ENCODE results near the gene PRSS23. TPM values are rescaled to one million over a fixed set of nuclear protein-coding genes. Genes with fewer than 3 reads are reported as not detected.

PRSS23 gene
- total and polyA plus RNA-seq, 3 experiments from 2014 or later = 4.0 to 13.3 (median 4.9) TPM

GRCh38 chr11:86802601-86803051 is 2.3 kb downstream of the PRSS23 start:
- Histone ChIP-seq H3K4me3 (ENCODE audit: low read length) (no peak overlapping the region), H3K27me3 (ENCODE audit: insufficient read depth, low read length, poor library complexity, severe bottlenecking) (no peaks in the 10 kb centered on the region), H3K27ac (ENCODE audit: low read depth, low read length) (no peak overlapping the region), H3K9me3 (ENCODE audit: low read length) (no peaks in the 10 kb centered on the region), H3K36me3 (ENCODE audit: insufficient read depth, low read length) (no peaks in the 10 kb centered on the region), H3K4me1 (ENCODE audit: insufficient read depth, low read length) (peaks cover 18% of the 10 kb centered on the region)
- Mint-ChIP-seq H3K4me3 (peak overlapping the region in 1 of 7 donors; percentile 76), H3K9me3 (no peaks in the 10 kb centered on the region), H3K36me3 (no peaks in the 10 kb centered on the region), H3K27me3 (peaks cover 9 to 35% of the 10 kb centered on the region in 2 donors), H3K4me1 (peaks cover 19 to 50% (median 24%) of the 10 kb centered on the region in 3 donors), H3K27ac (no peak overlapping the region)
- ChIA-PET POLR2A (no interaction called here), CTCF (no interaction called here)
- no peak for DNase-seq

GRCh38 chr11:86803136-86804045 is 3.0 kb downstream of the PRSS23 start:
- H3K27me3 Mint-ChIP-seq = peaks cover 14 to 31% of the 10 kb centered on the region in 2 donors
- H3K36me3 Mint-ChIP-seq = no peaks in the 10 kb centered on the region
- H3K9me3 Mint-ChIP-seq = no peaks in the 10 kb centered on the region
- Histone ChIP-seq H3K36me3 (ENCODE audit: insufficient read depth, low read length) (no peaks in the 10 kb centered on the region), H3K4me1 (ENCODE audit: insufficient read depth, low read length) (peaks cover 18% of the 10 kb centered on the region), H3K4me3 (ENCODE audit: low read length) (no peak overlapping the region), H3K9me3 (ENCODE audit: low read length) (no peaks in the 10 kb centered on the region), H3K27me3 (ENCODE audit: insufficient read depth, low read length, poor library complexity, severe bottlenecking) (no peaks in the 10 kb centered on the region), H3K27ac (ENCODE audit: low read depth, low read length) (no peak overlapping the region)
- ChIA-PET CTCF (no interaction called here), POLR2A (no interaction called here)
- no peak overlapping the region for H3K27ac Mint-ChIP-seq
- H3K4me1 Mint-ChIP-seq = peaks cover 19 to 50% (median 24%) of the 10 kb centered on the region in 3 donors
- DNase-seq = no peak
- no peak overlapping the region for H3K4me3 Mint-ChIP-seq

- H3K27me3 Mint-ChIP-seq = peaks cover 12 to 21% of the 10 kb centered on the region in 2 donors
- POLR2A ChIA-PET = no interaction called here
- H3K9me3 ChIP-seq (ENCODE audit: low read length) = no peaks in the 10 kb centered on the region
- H3K27ac ChIP-seq (ENCODE audit: low read depth, low read length) = no peak overlapping the region
- DNase-seq = no peak
- no peak overlapping the region for H3K4me3 ChIP-seq (ENCODE audit: low read length)
- peaks cover 18% of the 10 kb centered on the region for H3K4me1 ChIP-seq (ENCODE audit: insufficient read depth, low read length)
- H3K36me3 ChIP-seq (ENCODE audit: insufficient read depth, low read length) = no peaks in the 10 kb centered on the region
- no peak overlapping the region for H3K4me3 Mint-ChIP-seq
- H3K27ac Mint-ChIP-seq = no peak overlapping the region
- H3K9me3 Mint-ChIP-seq = no peaks in the 10 kb centered on the region
- no peaks in the 10 kb centered on the region for H3K36me3 Mint-ChIP-seq
- peaks cover 19 to 50% (median 24%) of the 10 kb centered on the region in 3 donors for H3K4me1 Mint-ChIP-seq
- H3K27me3 ChIP-seq (ENCODE audit: insufficient read depth, low read length, poor library complexity, severe bottlenecking) = no peaks in the 10 kb centered on the region
- CTCF ChIA-PET = no interaction called here
Measured at GRCh38 chr11:86804951-86805350, 4.6 kb downstream of the PRSS23 start.

GRCh38 chr11:86805873-86806310 is 5.5 kb downstream of the PRSS23 start:
- peak overlapping the region; percentile 14 for H3K27ac ChIP-seq (ENCODE audit: low read depth, low read length)
- H3K9me3 Mint-ChIP-seq = no peaks in the 10 kb centered on the region

GRCh38 chr11:86806903-86807302 is 6.6 kb downstream of the PRSS23 start:
- ChIA-PET POLR2A (no interaction called here), CTCF (no interaction called here)
- no peaks in the 10 kb centered on the region for H3K9me3 ChIP-seq (ENCODE audit: low read length)
- Mint-ChIP-seq H3K9me3 (no peaks in the 10 kb centered on the region), H3K27me3 (peaks cover 5 to 11% of the 10 kb centered on the region in 2 donors), H3K4me3 (no peak overlapping the region), H3K36me3 (no peaks in the 10 kb centered on the region), H3K27ac (no peak overlapping the region), H3K4me1 (peaks cover 16 to 38% (median 19%) of the 10 kb centered on the region in 3 donors)
- H3K27me3 ChIP-seq (ENCODE audit: insufficient read depth, low read length, poor library complexity, severe bottlenecking) = no peaks in the 10 kb centered on the region
- DNase-seq = no peak
- H3K4me3 ChIP-seq (ENCODE audit: low read length) = no peak overlapping the region
- peaks cover 18% of the 10 kb centered on the region for H3K4me1 ChIP-seq (ENCODE audit: insufficient read depth, low read length)
- no peaks in the 10 kb centered on the region for H3K36me3 ChIP-seq (ENCODE audit: insufficient read depth, low read length)
- no peak overlapping the region for H3K27ac ChIP-seq (ENCODE audit: low read depth, low read length)

More at GRCh38 chr11:86805873-86806310, 5.5 kb downstream of the PRSS23 start:
- H3K4me3 ChIP-seq (ENCODE audit: low read length) = no peak overlapping the region
- no peaks in the 10 kb centered on the region for H3K36me3 ChIP-seq (ENCODE audit: insufficient read depth, low read length)
- CTCF ChIA-PET = no interaction called here
- Mint-ChIP-seq H3K4me1 (peaks cover 18 to 47% (median 22%) of the 10 kb centered on the region in 3 donors), H3K27me3 (peaks cover 9 to 19% of the 10 kb centered on the region in 2 donors), H3K27ac (peak overlapping the region in 7 of 8 donors; percentile 2 to 94 (median 29)), H3K36me3 (no peaks in the 10 kb centered on the region), H3K4me3 (peak overlapping the region in 6 of 7 donors; percentile 6 to 64 (median 39))
- no peaks in the 10 kb centered on the region for H3K9me3 ChIP-seq (ENCODE audit: low read length)
- POLR2A ChIA-PET = no interaction called here
- peak in 3 of 5 donors; percentile 7 to 50 (median 21) for DNase-seq
- no peaks in the 10 kb centered on the region for H3K27me3 ChIP-seq (ENCODE audit: insufficient read depth, low read length, poor library complexity, severe bottlenecking)
- peaks cover 18% of the 10 kb centered on the region for H3K4me1 ChIP-seq (ENCODE audit: insufficient read depth, low read length)

GRCh38 chr11:86807360-86807759 is 7.0 kb downstream of the PRSS23 start:
- POLR2A ChIA-PET = no interaction called here
- DNase-seq = no peak
- Mint-ChIP-seq H3K36me3 (no peaks in the 10 kb centered on the region), H3K27ac (no peak overlapping the region), H3K27me3 (peaks cover 5 to 8% of the 10 kb centered on the region in 2 donors), H3K9me3 (no peaks in the 10 kb centered on the region), H3K4me3 (peak overlapping the region in 1 of 7 donors; percentile 72), H3K4me1 (peaks cover 16 to 34% (median 19%) of the 10 kb centered on the region in 3 donors)
- Histone ChIP-seq H3K4me1 (ENCODE audit: insufficient read depth, low read length) (peaks cover 18% of the 10 kb centered on the region), H3K27ac (ENCODE audit: low read depth, low read length) (no peak overlapping the region), H3K27me3 (ENCODE audit: insufficient read depth, low read length, poor library complexity, severe bottlenecking) (no peaks in the 10 kb centered on the region), H3K36me3 (ENCODE audit: insufficient read depth, low read length) (no peaks in the 10 kb centered on the region), H3K9me3 (ENCODE audit: low read length) (no peaks in the 10 kb centered on the region), H3K4me3 (ENCODE audit: low read length) (no peak overlapping the region)
- CTCF ChIA-PET = no interaction called here

- Mint-ChIP-seq H3K27ac (no peak overlapping the region), H3K27me3 (peaks cover 0 to 7% of the 10 kb centered on the region in 2 donors), H3K9me3 (no peaks in the 10 kb centered on the region), H3K36me3 (no peaks in the 10 kb centered on the region), H3K4me3 (no peak overlapping the region), H3K4me1 (peaks cover 16 to 25% (median 18%) of the 10 kb centered on the region in 3 donors)
- CTCF ChIA-PET = no interaction called here
- H3K9me3 ChIP-seq (ENCODE audit: low read length) = no peaks in the 10 kb centered on the region
- no peak for DNase-seq
- H3K27ac ChIP-seq (ENCODE audit: low read depth, low read length) = no peak overlapping the region
- POLR2A ChIA-PET = interaction anchor here (0.5 kb wide), 1 partner anchor 32 kb away, joined by 3 read pairs; no protein-coding TSS in a partner anchor
- H3K27me3 ChIP-seq (ENCODE audit: insufficient read depth, low read length, poor library complexity, severe bottlenecking) = no peaks in the 10 kb centered on the region
- no peak overlapping the region for H3K4me3 ChIP-seq (ENCODE audit: low read length)
- H3K36me3 ChIP-seq (ENCODE audit: insufficient read depth, low read length) = no peaks in the 10 kb centered on the region
- peaks cover 18% of the 10 kb centered on the region for H3K4me1 ChIP-seq (ENCODE audit: insufficient read depth, low read length)
Measured at GRCh38 chr11:86809561-86809960, 9.2 kb downstream of the PRSS23 start.

GRCh38 chr11:86810288-86810687 is 9.9 kb downstream of the PRSS23 start:
- Mint-ChIP-seq H3K27me3 (peaks cover 0 to 7% of the 10 kb centered on the region in 2 donors), H3K4me3 (no peak overlapping the region), H3K36me3 (no peaks in the 10 kb centered on the region), H3K9me3 (no peaks in the 10 kb centered on the region), H3K27ac (no peak overlapping the region), H3K4me1 (peaks cover 15 to 20% (median 16%) of the 10 kb centered on the region in 3 donors)
- CTCF ChIA-PET = no interaction called here
- Histone ChIP-seq H3K9me3 (ENCODE audit: low read length) (no peaks in the 10 kb centered on the region), H3K27ac (ENCODE audit: low read depth, low read length) (no peak overlapping the region), H3K36me3 (ENCODE audit: insufficient read depth, low read length) (no peaks in the 10 kb centered on the region), H3K4me1 (ENCODE audit: insufficient read depth, low read length) (peaks cover 14% of the 10 kb centered on the region), H3K27me3 (ENCODE audit: insufficient read depth, low read length, poor library complexity, severe bottlenecking) (no peaks in the 10 kb centered on the region), H3K4me3 (ENCODE audit: low read length) (no peak overlapping the region)
- POLR2A ChIA-PET = no interaction called here
- DNase-seq = no peak

All from CD8-positive, alpha-beta memory T cell (primary cell).